AG09309 (cell line): ENCODE results near the gene LACRT.

Experiments used
- DNase-seq: peaks from one replicate; pipeline ENCODE4 v3.0.0-alpha.2; 2010; ENCODE audit warnings: low read depth
- H3K4me3 ChIP-seq: 2 replicates; pipeline ENCODE4 v1.5.1; 2011; ENCODE audit warnings: mild to moderate bottlenecking, low read depth, low read length, moderate library complexity; ENCODE audit not compliant: control insufficient read depth
- CTCF ChIP-seq: IDR thresholded peaks from 2 replicates; pipeline ENCODE4 v1.5.1; 2011; ENCODE audit warnings: mild to moderate bottlenecking, low read depth, low read length, inconsistent platforms; ENCODE audit not compliant: insufficient read depth, control insufficient read depth; ENCODE audit errors: missing control alignments

LACRT gene

DNA sequence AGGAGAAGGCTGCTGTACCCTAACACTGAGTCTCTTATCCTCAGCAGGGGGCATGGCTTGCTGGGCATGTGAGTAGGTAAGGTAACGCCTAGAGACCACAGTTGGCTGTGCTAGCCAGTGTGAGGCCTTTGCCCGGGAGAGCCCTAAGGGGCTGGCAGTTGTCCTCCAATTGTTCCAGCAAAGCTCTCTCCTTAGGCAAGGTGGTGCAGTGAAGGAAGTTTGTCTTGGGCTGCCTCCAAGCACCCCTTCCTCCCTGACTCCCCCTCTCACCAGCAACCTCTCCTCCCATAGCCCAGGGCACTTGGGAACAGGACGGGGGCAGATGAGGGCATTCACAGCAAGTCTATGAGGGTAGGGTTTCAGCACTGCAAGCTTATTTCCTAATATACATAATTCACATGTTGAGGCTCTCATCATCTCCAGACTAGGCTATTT is 23.0 kb downstream of the LACRT start:
- no peak for DNase-seq
- H3K4me3 ChIP-seq, result no peak overlapping the region
- TF ChIP-seq CTCF, result no peak

DNA sequence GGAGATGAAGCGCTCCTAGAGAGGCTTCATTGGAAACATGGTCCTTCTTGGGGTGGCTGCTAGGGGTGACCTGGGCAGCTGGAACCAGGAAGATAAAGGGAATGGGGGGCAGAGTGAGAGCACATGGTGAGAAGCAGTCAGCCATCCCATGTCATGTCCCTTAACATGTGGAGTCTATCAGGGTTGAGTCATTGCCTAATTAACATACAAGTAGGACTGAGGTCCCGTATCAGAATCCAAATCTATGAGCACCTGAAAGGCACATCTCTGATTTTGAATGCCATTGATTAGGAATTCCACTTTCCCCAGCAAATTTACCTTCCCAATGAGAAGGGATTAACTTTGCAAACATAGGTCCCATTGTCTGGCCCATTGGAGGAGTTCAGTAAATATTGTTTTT is 25.9 kb downstream of the LACRT start:
- DNase-seq, result no peak
- TF ChIP-seq CTCF, result no peak
- H3K4me3 ChIP-seq, result no peak overlapping the region

DNA sequence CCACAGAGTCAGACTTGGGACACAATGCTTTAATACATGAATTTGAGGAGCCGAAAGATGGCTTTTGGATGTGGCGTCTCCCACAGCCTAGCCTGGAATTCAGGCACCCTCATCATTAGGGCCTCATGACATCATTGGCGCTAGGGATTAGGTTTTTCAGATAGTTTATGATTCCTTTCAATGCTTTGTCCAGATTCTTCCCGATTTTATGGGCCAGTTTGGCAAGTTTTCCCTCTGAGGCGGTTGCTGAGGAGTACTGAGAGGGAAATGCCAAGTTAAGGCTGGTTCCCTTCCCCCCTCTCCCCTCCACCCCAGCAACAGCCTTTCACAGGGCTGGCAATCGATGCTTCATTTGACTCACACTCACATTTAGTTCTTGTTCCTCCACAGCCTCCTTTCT is 26.5 kb downstream of the LACRT start:
- H3K4me3 ChIP-seq, result no peak overlapping the region
- TF ChIP-seq CTCF, result no peak
- DNase-seq, result no peak

GRCh38 chr12:54606556-54606955 is 28.1 kb downstream of the LACRT start:
- H3K4me3 ChIP-seq, result no peak overlapping the region
- TF ChIP-seq CTCF, result no peak
- no peak for DNase-seq

GRCh38 chr12:54605138-54605970 is 29.3 kb downstream of the LACRT start:
- no peak for DNase-seq
- TF ChIP-seq CTCF, result no peak
- no peak overlapping the region for H3K4me3 ChIP-seq

- no peak for DNase-seq
- no peak overlapping the region for H3K4me3 ChIP-seq
- no peak for TF ChIP-seq CTCF
Measured at GRCh38 chr12:54604436-54604835, 30.3 kb downstream of the LACRT start.

DNA sequence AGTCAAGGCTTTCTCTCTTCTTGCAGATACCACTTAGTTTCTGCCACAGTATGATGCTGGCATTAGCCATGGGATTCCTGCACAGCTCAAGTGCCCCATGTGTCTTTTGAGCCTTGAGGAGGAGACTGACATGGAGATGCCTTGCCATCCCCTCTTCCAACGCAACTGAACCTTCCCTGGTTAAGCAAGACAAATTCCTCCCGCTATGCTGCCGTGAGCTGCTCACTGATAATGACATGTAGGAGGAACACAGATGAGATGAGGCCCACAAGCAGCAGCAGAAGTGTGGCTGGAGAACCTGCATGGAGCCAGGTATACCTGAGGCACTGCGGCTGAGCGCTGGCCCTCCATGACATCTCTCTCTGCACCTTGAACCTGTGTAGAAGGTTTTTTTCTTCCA is 30.8 kb downstream of the LACRT start:
- peak; percentile 2 for TF ChIP-seq CTCF
- no peak overlapping the region for H3K4me3 ChIP-seq
- DNase-seq, result no peak
